B cell (primary cell): ENCODE data around the gene LAMC2.

Experiments used
- EZH2 ChIP-seq: IDR thresholded peaks from 2 replicates; pipeline ENCODE4 v1.6.1; 2012; ENCODE audit warnings: borderline replicate concordance, low read depth, mild to moderate bottlenecking, moderate library complexity, low read length; ENCODE audit not compliant: insufficient read depth, poor library complexity, severe bottlenecking
- TF ChIP-seq, protein P1 (sequence below): fragments of 200-600 bp; IDR thresholded peaks from one replicate; pipeline ENCODE4 v1.8.0; 2022; ENCODE audit warnings: antibody characterized with exemption, mild to moderate bottlenecking

DNA sequence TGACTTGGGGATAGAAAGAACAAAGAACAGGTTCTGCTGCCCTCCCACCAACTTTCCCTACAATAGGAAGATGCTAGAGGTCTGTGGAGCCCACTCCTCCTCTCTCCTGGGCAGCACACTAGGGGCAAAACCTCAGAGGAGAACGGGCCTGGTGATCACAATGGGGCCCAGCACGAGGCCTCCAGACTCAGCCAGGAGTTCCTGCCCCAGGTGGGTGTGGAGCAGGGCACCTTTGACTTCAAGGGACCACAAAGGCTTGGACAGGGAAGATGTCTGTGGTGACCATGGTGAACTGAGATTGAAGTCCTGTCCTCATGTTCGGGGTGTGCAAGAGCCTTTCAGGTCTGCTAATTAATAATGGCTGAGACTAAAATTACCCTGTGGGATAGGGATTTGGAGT lies 88.8 kb downstream of the LAMC2 start:
- TF ChIP-seq, protein P1, sequence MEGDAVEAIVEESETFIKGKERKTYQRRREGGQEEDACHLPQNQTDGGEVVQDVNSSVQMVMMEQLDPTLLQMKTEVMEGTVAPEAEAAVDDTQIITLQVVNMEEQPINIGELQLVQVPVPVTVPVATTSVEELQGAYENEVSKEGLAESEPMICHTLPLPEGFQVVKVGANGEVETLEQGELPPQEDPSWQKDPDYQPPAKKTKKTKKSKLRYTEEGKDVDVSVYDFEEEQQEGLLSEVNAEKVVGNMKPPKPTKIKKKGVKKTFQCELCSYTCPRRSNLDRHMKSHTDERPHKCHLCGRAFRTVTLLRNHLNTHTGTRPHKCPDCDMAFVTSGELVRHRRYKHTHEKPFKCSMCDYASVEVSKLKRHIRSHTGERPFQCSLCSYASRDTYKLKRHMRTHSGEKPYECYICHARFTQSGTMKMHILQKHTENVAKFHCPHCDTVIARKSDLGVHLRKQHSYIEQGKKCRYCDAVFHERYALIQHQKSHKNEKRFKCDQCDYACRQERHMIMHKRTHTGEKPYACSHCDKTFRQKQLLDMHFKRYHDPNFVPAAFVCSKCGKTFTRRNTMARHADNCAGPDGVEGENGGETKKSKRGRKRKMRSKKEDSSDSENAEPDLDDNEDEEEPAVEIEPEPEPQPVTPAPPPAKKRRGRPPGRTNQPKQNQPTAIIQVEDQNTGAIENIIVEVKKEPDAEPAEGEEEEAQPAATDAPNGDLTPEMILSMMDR = no peak
- no peak for TF ChIP-seq EZH2
